Caco-2 (cell line): ENCODE measurements around the gene RHOG. TPM values are rescaled to one million over a fixed set of nuclear protein-coding genes. Genes with fewer than 3 reads are reported as not detected.

Source experiments
- BruUV-seq: library from RNA; stranded (reverse); fragments of 400-500 nt; replicated peaks from 2 replicates; lab custom pipeline; 2021; lab: Mats Ljungman, UMichigan
- CTCF ChIA-PET: fragments of 300-600 bp; sonication (Branson Sonifier 250); formaldehyde crosslinking; loops from one replicate; lab custom pipeline; 2022; ENCODE audit warnings: antibody characterized with exemption; lab: Charles Lee
- POLR2A ChIA-PET: fragments of 300-600 bp; sonication (Branson Sonifier 250); formaldehyde crosslinking; loops from one replicate; lab custom pipeline; 2022; ENCODE audit warnings: antibody characterized with exemption; lab: Charles Lee
- DNase-seq, 2 experiments: peaks; one replicate each; pipeline versions ENCODE4 v3.0.0 to v3.0.0-alpha.2; 2020 to 2022
- H3K27me3 ChIP-seq: replicated peaks from 2 replicates; pipeline ENCODE4 v1.6.0; 2011; ENCODE audit warnings: low read length; ENCODE audit not compliant: control insufficient read depth, insufficient read depth
- H3K36me3 ChIP-seq: 2 replicates; pipeline ENCODE4 v1.5.1; 2011; ENCODE audit warnings: low read length; ENCODE audit not compliant: control insufficient read depth, insufficient read depth
- H3K4me1 ChIP-seq: fragments of 250-450 bp; sonication (Bioruptor Pico); 2 replicates; pipeline ENCODE4 v1.5.1; 2020; ENCODE audit warnings: mild to moderate bottlenecking
- H3K4me3 ChIP-seq: 2 replicates; pipeline ENCODE4 v1.5.1; 2011; ENCODE audit warnings: low read depth, mild to moderate bottlenecking, control low read depth, low read length
- H3K9me3 ChIP-seq: fragments of 250-450 bp; sonication (Bioruptor Pico); 2 replicates; pipeline ENCODE4 v1.5.1; 2020; ENCODE audit warnings: mild to moderate bottlenecking, moderate library complexity
- H3K27ac Mint-ChIP-seq: one replicate; pipeline ENCODE4 v1.8.0; 2022; ENCODE audit warnings: mixed read lengths; ENCODE audit not compliant: unreplicated experiment
- H3K27me3 Mint-ChIP-seq: one replicate; pipeline ENCODE4 v1.8.0; 2022; ENCODE audit warnings: mixed read lengths; ENCODE audit not compliant: insufficient read depth, unreplicated experiment
- H3K36me3 Mint-ChIP-seq: one replicate; pipeline ENCODE4 v1.8.0; 2022; ENCODE audit warnings: mild to moderate bottlenecking, mixed read lengths; ENCODE audit not compliant: insufficient read depth, unreplicated experiment
- H3K4me1 Mint-ChIP-seq: one replicate; pipeline ENCODE4 v1.8.0; 2022; ENCODE audit warnings: low read depth, mixed read lengths; ENCODE audit not compliant: unreplicated experiment
- H3K4me3 Mint-ChIP-seq: one replicate; pipeline ENCODE4 v1.8.0; 2022; ENCODE audit warnings: mild to moderate bottlenecking, moderate library complexity, mixed read lengths; ENCODE audit not compliant: unreplicated experiment
- H3K9me3 Mint-ChIP-seq: one replicate; pipeline ENCODE4 v1.8.0; 2022; ENCODE audit warnings: mixed read lengths; ENCODE audit not compliant: unreplicated experiment
- intact Hi-C: fragments of 100-400 bp; cut with micrococcal nuclease; formaldehyde crosslinking; loops from one replicate; pipeline ENCODE4 v1.10.0; 2022; ENCODE audit not compliant: unreplicated experiment
- total RNA-seq: library from RNA; stranded (reverse); gene quantifications from 2 replicates; pipeline ENCODE4 v1.2.3, GENCODE V29; 2022
- TF ChIP-seq, protein P1 (sequence below), 2 experiments: fragments of 200-600 bp in 1 of 2; IDR thresholded peaks; 1 replicate in 1 of 2; 2 replicates in 1 of 2; pipeline versions ENCODE4 v1.5.1 to v1.8.0; 2011 to 2022; ENCODE audit warnings: antibody characterized with exemption in 1 of 2, control low read depth in 1 of 2, inconsistent platforms in 1 of 2, low read depth in 1 of 2, low read length in 1 of 2, mild to moderate bottlenecking in 1 of 2, moderate library complexity in 1 of 2; ENCODE audit not compliant: insufficient read depth in 1 of 2, severe bottlenecking in 1 of 2, unreplicated experiment in 1 of 2

The RHOG gene
- total RNA-seq, 1 experiment from 2014 or later: 36.9 TPM

DNA sequence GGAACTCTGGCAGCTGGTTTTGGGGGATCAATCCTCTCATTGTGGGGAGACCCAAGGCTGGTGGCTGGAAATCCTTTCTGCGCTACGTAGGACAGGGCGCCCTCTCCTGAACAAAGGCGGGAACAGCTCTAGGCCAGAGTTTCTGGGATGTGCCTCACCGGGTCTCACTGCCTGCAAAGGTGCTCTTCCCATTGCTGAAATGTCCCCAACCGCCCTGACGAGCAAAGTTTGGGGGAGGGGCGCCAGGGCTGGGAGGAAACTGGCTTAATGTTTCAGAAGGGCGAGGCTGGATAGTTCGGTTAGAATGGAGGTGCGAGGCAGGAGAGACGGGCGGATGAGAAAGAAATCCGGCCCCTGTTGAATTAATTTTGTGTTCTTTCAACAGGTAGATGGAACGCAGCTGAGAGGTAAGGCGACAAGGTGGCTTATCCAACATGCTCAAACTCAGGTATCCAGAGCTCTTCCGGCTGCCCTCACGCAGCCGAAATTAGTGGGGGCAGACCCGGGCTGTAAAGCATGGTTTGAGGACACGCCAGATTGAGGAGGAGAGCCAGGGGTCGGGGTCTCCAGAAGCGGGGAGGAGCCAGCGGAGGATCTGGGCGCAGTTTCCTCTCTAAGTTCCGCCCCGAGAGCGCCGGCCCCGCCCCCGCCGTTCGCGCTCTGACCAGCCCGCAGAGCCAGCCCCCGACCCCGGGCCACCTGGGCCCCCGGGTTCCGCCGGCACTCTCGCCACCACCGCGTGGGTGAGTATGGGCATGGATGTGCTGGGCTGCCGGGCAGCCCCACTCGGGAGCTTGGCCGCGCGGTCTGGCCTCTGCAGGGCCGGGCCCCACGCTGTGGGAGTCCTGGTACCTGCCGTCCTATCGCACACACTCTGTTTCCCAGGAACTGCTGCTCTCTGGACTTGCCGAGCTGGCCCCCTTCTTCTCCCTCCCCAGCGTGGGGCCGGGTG is 32.6 kb downstream of the RHOG start, which contains the start of gene PGAP2:
Gene PGAP2 (plus strand): TSS at position 652 of the 952 bp plus-strand sequence. CDS start 2,700 bp downstream, outside the sequence.
- TF ChIP-seq, protein P1, sequence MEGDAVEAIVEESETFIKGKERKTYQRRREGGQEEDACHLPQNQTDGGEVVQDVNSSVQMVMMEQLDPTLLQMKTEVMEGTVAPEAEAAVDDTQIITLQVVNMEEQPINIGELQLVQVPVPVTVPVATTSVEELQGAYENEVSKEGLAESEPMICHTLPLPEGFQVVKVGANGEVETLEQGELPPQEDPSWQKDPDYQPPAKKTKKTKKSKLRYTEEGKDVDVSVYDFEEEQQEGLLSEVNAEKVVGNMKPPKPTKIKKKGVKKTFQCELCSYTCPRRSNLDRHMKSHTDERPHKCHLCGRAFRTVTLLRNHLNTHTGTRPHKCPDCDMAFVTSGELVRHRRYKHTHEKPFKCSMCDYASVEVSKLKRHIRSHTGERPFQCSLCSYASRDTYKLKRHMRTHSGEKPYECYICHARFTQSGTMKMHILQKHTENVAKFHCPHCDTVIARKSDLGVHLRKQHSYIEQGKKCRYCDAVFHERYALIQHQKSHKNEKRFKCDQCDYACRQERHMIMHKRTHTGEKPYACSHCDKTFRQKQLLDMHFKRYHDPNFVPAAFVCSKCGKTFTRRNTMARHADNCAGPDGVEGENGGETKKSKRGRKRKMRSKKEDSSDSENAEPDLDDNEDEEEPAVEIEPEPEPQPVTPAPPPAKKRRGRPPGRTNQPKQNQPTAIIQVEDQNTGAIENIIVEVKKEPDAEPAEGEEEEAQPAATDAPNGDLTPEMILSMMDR (IDR thresholded peaks at IDR 0.05; ENCODE audit: insufficient read depth in 1 of 2, low read depth in 1 of 2, low read length in 1 of 2, severe bottlenecking in 1 of 2, unreplicated experiment in 1 of 2): peak; percentile 69 to 86
- H3K4me1 ChIP-seq: peaks cover 12% of the 10 kb centered on the region
- peak; percentile 87 to 88 for DNase-seq
- H3K27me3 Mint-ChIP-seq: no peaks in the 10 kb centered on the region
- no peaks in the 10 kb centered on the region for H3K27me3 ChIP-seq
- H3K4me1 Mint-ChIP-seq: peaks cover 13% of the 10 kb centered on the region
- H3K4me3 Mint-ChIP-seq: peak within 1 kb of the TSS; percentile 89
- H3K36me3 Mint-ChIP-seq: peaks cover 11% of the 10 kb centered on the region
- intact Hi-C loops: loop anchor here (1.0 to 5.0 kb wide), 6 partner anchors 19 to 264 kb away; no protein-coding TSS in a partner anchor
- peak within 1 kb of the TSS; percentile 89 for H3K4me3 ChIP-seq
- peak within 1 kb of the TSS; percentile 93 for H3K27ac Mint-ChIP-seq
- H3K9me3 Mint-ChIP-seq: no peaks in the 10 kb centered on the region
- BruUV-seq: TSS peak; percentile 96
- no peaks in the 10 kb centered on the region; the same call in 1 of the 2 replicates for H3K36me3 ChIP-seq
- POLR2A ChIA-PET: interaction anchor here (0.5 to 2.6 kb wide), 8 partner anchors 10 to 47 kb away, joined by 3 to 25 read pairs (median 3); partner anchors contain the start of genes NUP98 and RHOG
- CTCF ChIA-PET: interaction anchor here (0.6 to 2.8 kb wide), 21 partner anchors 11 to 331 kb away, joined by 3 to 39 read pairs (median 5); partner anchors contain the start of genes CHRNA10, NUP98, RHOG and STIM1
- no peaks in the 10 kb centered on the region for H3K9me3 ChIP-seq

DNA sequence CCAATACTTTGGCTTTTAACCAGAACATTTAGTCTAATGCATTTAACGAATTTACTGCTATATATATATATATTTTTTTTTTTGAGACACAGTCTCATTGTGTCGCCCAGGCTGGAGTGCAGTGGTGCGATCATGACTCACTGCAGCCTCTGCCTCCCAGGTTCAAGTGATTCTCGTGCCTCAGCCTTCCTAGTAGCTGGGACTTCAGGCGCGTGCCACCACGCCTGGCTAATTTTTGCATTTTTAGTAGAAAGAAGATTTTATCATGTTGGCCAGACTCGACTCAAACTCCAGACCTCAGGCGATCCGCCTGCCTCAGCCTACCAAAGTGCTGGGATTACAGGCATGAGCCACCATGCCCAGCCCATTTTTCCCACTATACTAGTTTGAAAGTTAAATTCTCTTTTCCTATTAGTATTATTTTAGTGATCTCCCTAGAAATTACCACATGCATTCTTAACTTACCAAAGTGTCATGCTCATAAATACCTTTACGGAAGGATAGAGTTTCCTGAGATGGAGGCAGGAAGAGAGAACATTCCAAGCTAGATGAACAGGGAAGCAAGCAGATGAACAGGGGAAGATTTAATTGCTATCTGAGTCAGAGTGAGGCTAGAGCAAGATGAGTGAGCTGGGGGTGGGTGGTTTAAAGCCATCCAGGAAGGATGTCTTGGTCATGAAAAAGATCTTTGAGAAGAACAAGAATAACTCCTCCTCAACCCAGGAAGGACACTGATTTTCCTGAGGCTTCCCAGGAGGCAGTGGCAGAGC is 36.8 kb downstream of the RHOG start:
- H3K36me3 ChIP-seq: no peaks in the 10 kb centered on the region
- peaks cover 16% of the 10 kb centered on the region for H3K4me1 ChIP-seq
- Mint-ChIP-seq H3K9me3 (no peaks in the 10 kb centered on the region), H3K27me3 (no peaks in the 10 kb centered on the region), H3K36me3 (peaks cover 16% of the 10 kb centered on the region), H3K4me3 (no peak overlapping the region), H3K4me1 (peaks cover 13% of the 10 kb centered on the region), H3K27ac (peak overlapping the region; percentile 20)
- TF ChIP-seq, protein P1 (IDR thresholded peaks at IDR 0.05; ENCODE audit: insufficient read depth in 1 of 2, low read depth in 1 of 2, low read length in 1 of 2, severe bottlenecking in 1 of 2, unreplicated experiment in 1 of 2): no peak
- no peaks in the 10 kb centered on the region for H3K9me3 ChIP-seq
- CTCF ChIA-PET: no interaction called here
- no peak overlapping the region for H3K4me3 ChIP-seq
- intact Hi-C loops: no loop called here
- BruUV-seq: no TSS peak
- no peaks in the 10 kb centered on the region for H3K27me3 ChIP-seq
- POLR2A ChIA-PET: no interaction called here
- DNase-seq: no peak
